ENCODE data around the gene GRPEL1.
"Not testable (repeated sequence)": the region's sequence is repeated elsewhere in the genome, so short reads cannot be mapped to it uniquely, and the experiment has no call there.

The GRPEL1 gene

DNA sequence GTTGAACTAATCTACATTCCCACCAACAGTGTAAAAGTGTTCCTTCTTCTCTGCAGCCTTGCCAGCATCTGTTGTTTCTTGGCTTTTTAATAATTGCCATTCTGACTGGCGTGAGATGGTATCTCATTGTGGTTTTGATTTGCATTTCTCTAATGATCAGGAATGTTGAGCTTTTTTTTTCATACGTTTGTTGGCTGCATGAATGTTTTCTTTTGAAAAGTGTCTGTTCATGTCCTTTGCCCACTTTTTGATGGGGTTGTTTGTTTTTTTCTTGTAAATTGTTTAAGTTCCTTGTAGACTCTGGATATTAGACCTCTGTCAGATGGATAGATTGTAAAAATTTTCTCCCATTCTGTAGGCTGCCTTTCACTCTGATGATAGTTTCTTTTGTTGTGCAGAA lies 12.0 kb upstream of the GRPEL1 start:
- not testable (repeated sequence) for H3K23ac ChIP-seq (ENCODE audit: low read length)

DNA sequence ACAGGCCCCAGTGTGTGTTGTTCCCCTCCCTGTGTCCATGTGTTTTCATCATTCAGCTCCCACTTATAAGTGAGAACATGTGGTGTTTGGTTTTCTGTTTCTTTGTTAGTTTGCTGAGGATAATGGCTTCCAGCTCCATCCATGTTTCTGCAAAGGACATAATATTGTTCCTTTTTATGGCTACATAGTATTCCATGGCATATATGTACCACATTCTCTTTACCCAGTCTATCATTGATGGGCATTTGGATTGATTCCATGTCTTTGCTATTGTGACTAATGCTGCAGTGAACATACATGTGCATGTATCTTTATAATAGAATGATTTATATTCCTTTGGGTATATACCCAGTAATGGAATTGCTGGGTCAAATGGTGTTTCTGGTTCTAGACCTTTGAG lies 11.6 kb upstream of the GRPEL1 start:
- not testable (repeated sequence) for H3K56ac ChIP-seq (ENCODE audit: low read length); H3K9ac ChIP-seq (ENCODE audit: low read length); H3K18ac ChIP-seq (ENCODE audit: low read length); H4K8ac ChIP-seq (ENCODE audit: low read depth, low read length); H3K27ac ChIP-seq (ENCODE audit: low read depth, low read length); H3K27me3 ChIP-seq (ENCODE audit: insufficient read depth, low read length, poor library complexity); H4K5ac ChIP-seq (ENCODE audit: low read length); H2AK5ac ChIP-seq (ENCODE audit: low read length); H3K4ac ChIP-seq (ENCODE audit: low read depth, low read length); H3K4me2 ChIP-seq (ENCODE audit: low read length); H3K4me1 ChIP-seq (ENCODE audit: control insufficient read depth, low read depth, low read length); DNase-seq; H2BK15ac ChIP-seq (replicated peaks; ENCODE audit: low read depth); H2BK120ac ChIP-seq (ENCODE audit: low read depth, low read length); H3K4me3 ChIP-seq (ENCODE audit: low read length); H3K79me2 ChIP-seq (ENCODE audit: control insufficient read depth, insufficient read depth, low read length); H3K36me3 ChIP-seq (ENCODE audit: control insufficient read depth, insufficient read depth, low read length); H3K79me1 ChIP-seq (ENCODE audit: low read length); H3K23ac ChIP-seq (ENCODE audit: low read length); H2BK5ac ChIP-seq (ENCODE audit: low read length)

More for the DNA sequence above, 12.0 kb upstream of the GRPEL1 start:
- not testable (repeated sequence) for H3K9ac ChIP-seq (ENCODE audit: low read length); H3K79me2 ChIP-seq (ENCODE audit: control insufficient read depth, insufficient read depth, low read length); H3K4me3 ChIP-seq (ENCODE audit: low read length); H4K5ac ChIP-seq (ENCODE audit: low read length); H4K8ac ChIP-seq (ENCODE audit: low read depth, low read length); H3K27ac ChIP-seq (ENCODE audit: low read depth, low read length); H3K36me3 ChIP-seq (ENCODE audit: control insufficient read depth, insufficient read depth, low read length); H3K79me1 ChIP-seq (ENCODE audit: low read length); H3K56ac ChIP-seq (ENCODE audit: low read length); DNase-seq; H3K4me2 ChIP-seq (ENCODE audit: low read length); H2BK5ac ChIP-seq (ENCODE audit: low read length); H2BK15ac ChIP-seq (replicated peaks; ENCODE audit: low read depth); H3K4ac ChIP-seq (ENCODE audit: low read depth, low read length); H2BK120ac ChIP-seq (ENCODE audit: low read depth, low read length); H3K27me3 ChIP-seq (ENCODE audit: insufficient read depth, low read length, poor library complexity); H3K4me1 ChIP-seq (ENCODE audit: control insufficient read depth, low read depth, low read length); H2AK5ac ChIP-seq (ENCODE audit: low read length); H3K18ac ChIP-seq (ENCODE audit: low read length)
- WGBS (ENCODE audit: extremely low coverage, insufficient coverage, low lambda C conversion rate) = no CpG with 5 or more reads among the region's 2 CpGs

DNA sequence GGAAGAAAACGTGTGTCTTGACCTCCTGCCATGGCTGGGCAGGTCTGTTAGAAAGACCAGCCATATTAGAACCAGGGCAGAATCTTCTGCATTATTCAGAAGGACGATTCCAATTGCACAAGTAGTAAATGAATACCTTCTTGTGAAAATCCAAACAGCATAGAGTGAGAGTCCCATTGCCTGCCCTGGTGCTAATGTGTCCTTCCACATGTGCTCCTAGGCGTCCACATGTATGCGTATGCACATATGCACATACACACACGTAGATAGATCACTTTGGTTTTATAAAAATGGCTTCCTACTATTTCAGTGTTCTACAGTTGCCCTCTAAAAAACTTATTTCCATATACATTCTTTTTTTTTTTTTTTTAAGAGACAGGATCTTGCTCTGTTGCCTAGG lies 10.2 kb upstream of the GRPEL1 start:
- Histone ChIP-seq H3K4me2 (ENCODE audit: low read length) (no peak overlapping the region), H3K4me3 (ENCODE audit: low read length) (no peak overlapping the region), H3K18ac (ENCODE audit: low read length) (no peak overlapping the region), H2BK15ac (replicated peaks; ENCODE audit: low read depth) (no peak overlapping the region), H3K23ac (ENCODE audit: low read length) (no peak overlapping the region), H3K27me3 (ENCODE audit: insufficient read depth, low read length, poor library complexity) (no peaks in the 10 kb centered on the region), H2BK5ac (ENCODE audit: low read length) (no peak overlapping the region), H3K79me1 (ENCODE audit: low read length) (no peaks in the 10 kb centered on the region), H3K27ac (ENCODE audit: low read depth, low read length) (no peak overlapping the region), H4K8ac (ENCODE audit: low read depth, low read length) (no peak overlapping the region), H3K9ac (ENCODE audit: low read length) (no peak overlapping the region), H3K4me1 (ENCODE audit: control insufficient read depth, low read depth, low read length) (no peaks in the 10 kb centered on the region), H3K36me3 (ENCODE audit: control insufficient read depth, insufficient read depth, low read length) (no peaks in the 10 kb centered on the region), H2BK120ac (ENCODE audit: low read depth, low read length) (no peak overlapping the region), H3K4ac (ENCODE audit: low read depth, low read length) (no peak overlapping the region), H3K56ac (ENCODE audit: low read length) (no peak overlapping the region), H4K5ac (ENCODE audit: low read length) (no peak overlapping the region), H2AK5ac (ENCODE audit: low read length) (no peak overlapping the region), H3K79me2 (ENCODE audit: control insufficient read depth, insufficient read depth, low read length) (no peaks in the 10 kb centered on the region)
- no peak for DNase-seq
- no CpG with 5 or more reads among the region's 5 CpGs for WGBS (ENCODE audit: extremely low coverage, insufficient coverage, low lambda C conversion rate)

DNA sequence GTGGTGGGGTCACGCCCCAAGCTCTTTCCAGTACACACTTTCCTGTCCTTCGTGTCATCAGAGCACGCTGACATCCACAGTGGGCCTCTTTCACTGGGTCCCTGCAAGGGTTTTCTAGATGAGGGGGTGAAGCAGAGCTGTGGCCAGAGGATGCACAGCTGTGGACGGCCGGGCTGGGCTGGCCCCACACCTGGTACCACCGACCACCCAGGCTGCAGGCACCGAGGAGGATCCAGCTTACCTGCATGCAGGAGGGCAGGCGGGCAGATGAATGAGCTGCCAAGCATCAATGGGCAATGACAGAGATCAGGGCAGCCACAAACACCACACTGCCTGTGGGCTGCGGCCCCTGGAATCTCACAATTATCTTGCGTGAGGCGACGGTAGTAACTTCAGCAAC lies 9.5 kb upstream of the GRPEL1 start:
- H3K79me1 ChIP-seq (ENCODE audit: low read length) = no peaks in the 10 kb centered on the region
- no CpG with 5 or more reads among the region's 12 CpGs for WGBS (ENCODE audit: extremely low coverage, insufficient coverage, low lambda C conversion rate)

DNA sequence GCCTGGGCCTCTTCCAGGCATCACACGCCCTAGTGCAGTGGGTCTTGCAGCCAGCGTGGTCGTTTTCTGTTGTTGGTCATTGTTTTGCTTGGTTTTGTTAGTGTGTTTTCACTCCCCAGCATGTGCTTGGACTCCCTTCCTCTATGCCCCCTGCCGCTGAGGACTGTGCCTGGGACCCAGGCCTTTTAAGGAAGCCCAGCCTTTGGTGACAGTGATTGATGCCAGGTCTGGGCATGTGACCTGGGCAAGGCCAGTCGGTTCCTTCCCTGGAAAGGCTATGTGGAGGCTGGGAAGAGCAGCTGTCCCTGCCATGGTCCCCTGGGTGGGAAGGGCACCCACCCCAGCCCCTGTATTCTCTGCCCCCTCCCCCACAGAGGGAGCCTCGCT lies 8.8 kb upstream of the GRPEL1 start:
- no peak overlapping the region for H3K4me3 ChIP-seq (ENCODE audit: low read length)
- no peak overlapping the region for H4K5ac ChIP-seq (ENCODE audit: low read length)
- no peak overlapping the region for H3K4ac ChIP-seq (ENCODE audit: low read depth, low read length)
- no peaks in the 10 kb centered on the region for H3K4me1 ChIP-seq (ENCODE audit: control insufficient read depth, low read depth, low read length)
- no peak overlapping the region for H3K27ac ChIP-seq (ENCODE audit: low read depth, low read length)
- no peaks in the 10 kb centered on the region for H3K36me3 ChIP-seq (ENCODE audit: control insufficient read depth, insufficient read depth, low read length)
- no peak for DNase-seq
- no peaks in the 10 kb centered on the region for H3K79me2 ChIP-seq (ENCODE audit: control insufficient read depth, insufficient read depth, low read length)
- no peak overlapping the region for H2BK5ac ChIP-seq (ENCODE audit: low read length)
- H3K9ac ChIP-seq (ENCODE audit: low read length) = no peak overlapping the region
- no peak overlapping the region for H2AK5ac ChIP-seq (ENCODE audit: low read length)
- H2BK15ac ChIP-seq (replicated peaks; ENCODE audit: low read depth) = no peak overlapping the region
- no CpG with 5 or more reads among the region's 6 CpGs for WGBS (ENCODE audit: extremely low coverage, insufficient coverage, low lambda C conversion rate)
- H2BK120ac ChIP-seq (ENCODE audit: low read depth, low read length) = no peak overlapping the region
- no peak overlapping the region for H3K56ac ChIP-seq (ENCODE audit: low read length)
- no peaks in the 10 kb centered on the region for H3K79me1 ChIP-seq (ENCODE audit: low read length)
- no peak overlapping the region for H3K18ac ChIP-seq (ENCODE audit: low read length)
- no peak overlapping the region for H4K8ac ChIP-seq (ENCODE audit: low read depth, low read length)
- H3K27me3 ChIP-seq (ENCODE audit: insufficient read depth, low read length, poor library complexity) = no peaks in the 10 kb centered on the region
- no peak overlapping the region for H3K23ac ChIP-seq (ENCODE audit: low read length)
- H3K4me2 ChIP-seq (ENCODE audit: low read length) = no peak overlapping the region

More for the DNA sequence above, 9.5 kb upstream of the GRPEL1 start:
- no peak overlapping the region for H3K27ac ChIP-seq (ENCODE audit: low read depth, low read length)
- no peaks in the 10 kb centered on the region for H3K27me3 ChIP-seq (ENCODE audit: insufficient read depth, low read length, poor library complexity)
- H3K18ac ChIP-seq (ENCODE audit: low read length) = no peak overlapping the region
- H3K23ac ChIP-seq (ENCODE audit: low read length) = no peak overlapping the region
- no peak overlapping the region for H2AK5ac ChIP-seq (ENCODE audit: low read length)
- H4K5ac ChIP-seq (ENCODE audit: low read length) = no peak overlapping the region
- no peak overlapping the region for H3K56ac ChIP-seq (ENCODE audit: low read length)
- H3K4me2 ChIP-seq (ENCODE audit: low read length) = no peak overlapping the region
- no peak overlapping the region for H3K4me3 ChIP-seq (ENCODE audit: low read length)
- H2BK120ac ChIP-seq (ENCODE audit: low read depth, low read length) = no peak overlapping the region
- H3K4ac ChIP-seq (ENCODE audit: low read depth, low read length) = no peak overlapping the region
- H2BK5ac ChIP-seq (ENCODE audit: low read length) = no peak overlapping the region
- no peaks in the 10 kb centered on the region for H3K36me3 ChIP-seq (ENCODE audit: control insufficient read depth, insufficient read depth, low read length)
- no peak overlapping the region for H4K8ac ChIP-seq (ENCODE audit: low read depth, low read length)
- DNase-seq = no peak
- H3K79me2 ChIP-seq (ENCODE audit: control insufficient read depth, insufficient read depth, low read length) = no peaks in the 10 kb centered on the region
- no peak overlapping the region for H2BK15ac ChIP-seq (replicated peaks; ENCODE audit: low read depth)
- H3K9ac ChIP-seq (ENCODE audit: low read length) = no peak overlapping the region
- no peaks in the 10 kb centered on the region for H3K4me1 ChIP-seq (ENCODE audit: control insufficient read depth, low read depth, low read length)

DNA sequence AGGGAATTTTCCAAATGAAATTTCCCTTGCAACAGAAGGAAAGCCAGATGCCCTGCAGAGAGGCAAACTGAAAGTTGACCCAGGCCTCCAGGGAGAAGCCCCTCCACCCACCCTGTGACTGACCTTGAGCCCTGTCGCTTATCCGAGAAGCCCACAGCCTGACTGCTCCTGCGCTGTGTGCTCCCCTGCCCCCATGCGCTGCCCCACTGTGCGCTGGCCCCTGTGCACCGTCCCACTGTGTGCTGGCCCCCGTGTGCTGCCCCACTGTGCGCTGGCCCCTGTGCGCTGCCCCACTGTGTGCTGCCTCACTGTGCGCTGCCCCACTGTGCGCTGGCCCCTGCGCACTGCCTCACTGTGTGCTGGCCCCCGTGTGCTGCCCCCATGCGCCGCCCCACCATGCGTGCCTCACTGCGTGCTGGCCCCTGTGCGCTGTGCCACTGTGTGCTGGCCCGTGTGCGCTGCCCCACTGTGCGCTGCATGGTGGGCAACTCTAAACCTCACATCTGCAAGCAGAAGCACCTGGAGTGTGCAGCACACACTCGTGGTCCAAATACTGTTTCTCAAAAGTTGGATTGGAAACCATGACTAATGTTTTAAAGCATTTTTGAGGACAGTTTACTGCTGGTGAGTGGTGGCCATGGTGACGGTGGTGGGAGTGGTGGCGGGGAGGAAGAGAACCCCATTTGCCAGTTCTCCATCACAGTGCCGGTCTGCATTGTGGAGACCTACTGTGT lies 8.3 kb upstream of the GRPEL1 start:
- DNase-seq = peak; percentile 5
- Histone ChIP-seq H3K27ac (ENCODE audit: low read depth, low read length) (no peak overlapping the region), H2AK5ac (ENCODE audit: low read length) (no peak overlapping the region), H3K4me1 (ENCODE audit: control insufficient read depth, low read depth, low read length) (no peaks in the 10 kb centered on the region), H3K79me1 (ENCODE audit: low read length) (no peaks in the 10 kb centered on the region), H4K8ac (ENCODE audit: low read depth, low read length) (no peak overlapping the region), H3K9ac (ENCODE audit: low read length) (no peak overlapping the region), H3K23ac (ENCODE audit: low read length) (no peak overlapping the region), H3K79me2 (ENCODE audit: control insufficient read depth, insufficient read depth, low read length) (no peaks in the 10 kb centered on the region), H3K18ac (ENCODE audit: low read length) (no peak overlapping the region), H3K56ac (ENCODE audit: low read length) (no peak overlapping the region), H4K5ac (ENCODE audit: low read length) (no peak overlapping the region), H3K4me2 (ENCODE audit: low read length) (no peak overlapping the region), H3K4me3 (ENCODE audit: low read length) (no peak overlapping the region), H2BK5ac (ENCODE audit: low read length) (no peak overlapping the region), H3K4ac (ENCODE audit: low read depth, low read length) (no peak overlapping the region), H3K27me3 (ENCODE audit: insufficient read depth, low read length, poor library complexity) (no peaks in the 10 kb centered on the region), H3K36me3 (ENCODE audit: control insufficient read depth, insufficient read depth, low read length) (no peaks in the 10 kb centered on the region), H2BK120ac (ENCODE audit: low read depth, low read length) (no peak overlapping the region), H2BK15ac (replicated peaks; ENCODE audit: low read depth) (no peak overlapping the region)
- no CpG with 5 or more reads among the region's 25 CpGs for WGBS (ENCODE audit: extremely low coverage, insufficient coverage, low lambda C conversion rate)
